Fibroblast of skin of left quadriceps (primary cell): ENCODE data around the gene HLCS.
A peak's percentile ranks its signal among the peaks of the same experiment; 100 is the strongest.
"Not testable (repeated sequence)": the region's sequence is repeated elsewhere in the genome, so short reads cannot be mapped to it uniquely, and the experiment has no call there.

Experiments used
- DNase-seq, 2 experiments: peaks; one replicate each; pipeline ENCODE4 v3.0.0-alpha.2; 2013; ENCODE audit warnings: low read depth in 2 of 2

Gene HLCS

DNA sequence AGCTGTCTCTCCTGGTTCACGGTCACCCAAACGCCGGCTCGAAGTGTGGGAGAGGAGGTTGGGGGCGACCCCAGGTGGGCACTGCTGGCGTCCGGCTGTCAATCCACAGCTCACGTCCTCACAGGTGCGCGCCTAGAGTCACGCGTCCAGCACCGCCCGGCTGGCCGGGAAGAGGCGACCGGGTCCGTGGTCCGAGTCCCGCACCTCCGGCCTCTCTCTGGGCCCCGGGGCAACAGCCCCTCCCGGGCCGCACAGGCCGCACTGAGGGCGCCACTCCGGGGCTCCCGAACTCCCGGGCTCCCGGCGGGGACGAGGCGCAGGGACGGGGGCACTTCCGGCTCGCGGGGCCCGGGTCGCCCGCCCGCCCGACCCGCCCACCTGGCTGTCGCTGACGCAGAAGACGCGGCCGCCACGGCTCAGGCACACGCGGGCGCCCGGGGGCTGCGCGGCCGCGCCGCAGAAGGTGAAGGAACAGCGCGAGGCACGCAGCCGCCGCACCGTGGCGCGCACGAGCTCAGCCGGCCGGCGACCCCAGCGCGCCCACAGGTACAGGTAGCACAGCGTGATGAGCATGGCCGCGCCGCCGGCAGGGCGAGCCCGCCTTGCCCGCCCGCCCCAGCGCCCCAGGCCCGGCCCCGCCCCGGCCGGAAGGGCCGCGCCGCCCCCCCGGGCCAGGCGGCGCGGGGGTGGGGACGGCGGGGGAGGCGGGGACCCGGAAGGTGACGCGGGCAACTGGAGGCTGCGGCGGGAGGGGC lies at the start of gene HLCS:
Gene HLCS, minus strand, starts transcription at position 604 of the 755 bp plus-strand sequence. Its CDS starts 31 bp downstream, at position 573.
- no peak for DNase-seq

DNA sequence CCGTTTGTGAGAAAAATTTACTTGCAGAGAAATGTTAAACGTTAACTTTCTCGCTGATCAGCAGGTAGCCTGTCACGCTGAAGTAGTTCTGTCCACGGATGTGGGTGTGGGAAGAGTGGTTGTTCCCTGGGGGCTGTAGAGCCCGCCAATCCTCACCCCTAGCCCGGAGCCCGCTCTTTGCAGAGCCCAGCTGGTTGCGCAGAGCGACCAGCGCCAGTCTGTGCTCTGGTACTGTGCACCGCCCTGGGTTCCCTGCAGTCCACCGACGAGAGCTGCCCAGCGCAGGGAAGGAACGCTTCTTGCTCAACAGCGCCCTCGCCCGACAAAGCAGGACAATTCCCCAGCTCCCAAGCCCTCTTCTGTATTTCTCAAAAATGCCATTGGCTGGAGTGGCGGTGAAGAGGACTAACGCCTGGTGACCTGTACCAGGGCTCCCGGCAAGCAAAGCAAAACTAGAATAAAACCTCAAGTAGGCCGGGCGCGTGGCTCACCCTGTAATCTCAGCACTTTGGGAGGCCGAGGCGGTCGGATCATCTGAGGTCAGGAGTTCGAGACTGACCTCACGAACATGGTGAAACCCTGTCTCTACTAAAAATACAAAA lies 43.4 kb upstream of the HLCS start:
- peak in 1 of 2 experiments; percentile 44 for DNase-seq

DNA sequence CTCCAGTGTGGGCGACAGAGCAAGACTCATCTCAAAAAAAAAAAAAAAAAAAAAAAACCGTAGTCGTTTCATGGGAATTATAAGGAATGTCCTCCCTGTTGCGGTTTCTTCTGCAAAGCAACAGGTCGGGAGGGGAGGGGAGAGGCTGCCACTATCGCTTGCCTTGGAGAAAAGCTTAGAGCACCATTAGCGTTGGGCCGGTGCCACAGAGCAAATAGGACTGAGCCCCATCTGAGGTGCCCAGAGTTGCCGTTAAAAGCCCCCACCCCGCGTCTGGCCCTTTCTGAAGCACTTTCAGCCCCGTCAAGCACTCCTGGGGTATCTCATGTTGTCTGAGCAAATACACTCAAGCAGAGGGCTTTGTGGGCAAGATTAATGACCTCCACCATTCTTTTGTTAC lies 42.3 kb upstream of the HLCS start:
- no peak for DNase-seq

DNA sequence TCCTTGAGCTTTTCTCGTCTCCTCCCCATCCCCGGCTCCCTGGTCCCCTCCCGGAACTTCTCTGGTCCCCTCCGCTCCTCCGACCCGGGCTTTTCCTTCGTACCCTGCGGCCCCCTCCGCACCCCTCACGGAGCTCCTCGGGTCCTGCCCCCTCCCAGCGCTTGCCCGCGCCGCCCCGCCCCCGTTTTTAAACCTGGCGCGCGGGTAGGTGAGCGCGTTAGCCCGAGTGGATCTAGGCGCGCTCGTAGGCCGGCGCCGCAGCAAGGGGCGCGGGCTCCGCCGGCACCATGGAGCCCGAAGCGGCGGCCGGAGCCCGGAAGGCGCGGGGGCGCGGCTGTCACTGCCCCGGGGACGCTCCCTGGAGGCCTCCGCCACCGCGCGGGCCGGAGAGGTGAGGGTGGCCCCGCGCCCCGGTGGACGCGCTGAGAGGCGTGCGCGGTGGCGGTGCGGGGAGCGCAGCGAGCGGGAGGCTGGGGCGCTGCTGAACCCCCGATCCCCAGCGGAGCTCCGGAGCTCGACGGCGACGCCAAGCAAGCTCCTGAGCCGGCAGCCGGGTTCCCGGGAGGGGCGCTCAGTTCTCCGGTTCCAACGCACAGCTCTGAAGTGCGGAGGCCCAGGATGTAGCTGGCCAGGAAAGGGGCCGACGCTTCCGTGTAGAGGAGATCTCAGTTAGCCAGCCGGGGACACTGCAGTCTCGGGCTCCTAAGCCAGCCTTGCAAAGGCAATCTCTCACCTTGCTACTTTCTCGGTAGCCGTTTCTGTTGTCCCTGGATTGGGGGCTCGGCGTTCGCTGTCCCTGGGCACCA lies 40.2 kb upstream of the HLCS start, which contains the start of gene RIPPLY3:
Gene RIPPLY3, plus strand, starts transcription at position 217 of the 806 bp plus-strand sequence. Its CDS starts 71 bp downstream, at position 288.
- DNase-seq, result no peak

DNA sequence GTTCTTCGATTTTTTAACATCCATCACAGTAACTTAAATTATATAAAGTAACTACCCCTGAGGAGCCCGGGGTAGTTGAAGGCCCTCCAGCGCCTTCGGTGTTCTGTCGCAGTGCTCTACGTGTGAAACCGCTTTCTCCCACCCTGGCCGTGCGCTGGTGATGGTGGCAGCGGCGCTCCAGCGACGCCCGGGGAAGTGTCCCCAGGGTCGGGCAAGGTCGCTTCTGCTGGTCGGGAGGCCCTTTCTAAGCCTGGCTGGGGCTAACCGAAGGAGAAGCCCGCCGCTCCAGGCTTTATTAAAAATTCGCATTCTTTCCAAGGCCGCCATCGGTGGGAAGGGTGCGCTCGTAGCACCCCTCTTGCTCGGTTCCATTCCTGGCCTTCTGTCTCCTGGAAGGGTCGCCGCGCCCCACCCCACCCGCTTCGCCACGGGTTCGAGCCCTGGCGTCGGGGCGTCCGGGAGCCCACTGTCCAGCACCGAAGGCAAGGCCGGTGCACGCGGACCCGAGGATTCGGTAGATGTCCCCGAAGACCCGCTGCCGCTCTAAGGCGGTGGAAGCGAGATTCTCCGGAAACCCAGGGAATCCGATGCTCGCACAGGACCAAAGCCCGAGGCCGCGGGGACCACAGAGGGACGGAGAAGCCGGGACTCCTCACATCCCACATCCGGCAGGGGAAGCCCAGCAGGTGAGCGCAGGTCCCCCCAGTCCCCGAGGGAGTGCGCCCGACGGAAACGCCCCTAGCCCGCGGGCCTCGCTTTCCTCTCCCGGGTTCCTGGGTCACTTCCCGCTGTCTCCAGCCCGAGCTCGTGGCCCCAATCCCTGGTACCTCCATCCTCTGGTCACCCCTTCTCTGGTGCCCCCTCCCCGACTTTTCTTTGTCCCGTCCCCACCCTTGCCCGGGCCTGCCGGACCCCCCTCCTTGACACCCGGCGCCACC lies 39.3 kb upstream of the HLCS start:
- DNase-seq, result no peak

DNA sequence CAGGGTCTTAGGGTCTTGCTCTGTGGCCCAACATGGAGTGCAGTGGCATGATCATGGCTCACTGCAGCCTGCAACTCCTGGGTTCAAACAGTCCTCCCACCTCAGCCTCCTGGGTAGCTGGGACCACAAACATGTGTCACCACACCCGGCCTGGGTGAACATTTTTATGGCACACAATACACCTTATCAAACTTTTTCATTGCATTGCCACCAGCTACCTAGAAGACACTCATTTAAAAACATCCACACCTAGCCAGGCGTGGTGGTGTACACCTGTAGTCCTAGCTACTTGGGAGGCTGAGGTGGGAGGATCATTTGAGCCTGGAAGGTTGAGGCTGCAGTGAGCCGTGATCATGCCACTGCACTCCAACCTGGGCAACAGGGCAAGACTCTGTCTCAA lies 37.4 kb upstream of the HLCS start:
- DNase-seq, result not testable (repeated sequence)

DNA sequence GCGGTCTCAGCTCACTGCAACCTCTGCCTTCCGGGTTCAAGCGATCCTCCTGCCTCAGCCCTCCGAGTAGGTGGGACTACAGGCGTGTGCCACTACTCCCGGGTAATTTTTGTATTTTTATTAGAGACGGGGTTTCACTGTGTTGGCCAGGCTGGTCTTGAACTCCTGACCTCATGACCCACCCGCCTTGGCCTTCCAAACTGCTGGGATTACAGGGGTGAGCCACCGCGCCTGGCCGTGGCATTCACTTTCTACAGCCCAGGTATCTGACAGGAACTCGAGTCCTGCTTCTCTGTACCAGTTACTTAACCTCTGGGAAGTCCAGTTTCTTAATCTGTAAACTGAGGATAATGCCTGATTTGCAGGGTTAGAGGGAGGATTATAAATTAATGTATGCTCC lies 36.4 kb upstream of the HLCS start:
- not testable (repeated sequence) for DNase-seq

DNA sequence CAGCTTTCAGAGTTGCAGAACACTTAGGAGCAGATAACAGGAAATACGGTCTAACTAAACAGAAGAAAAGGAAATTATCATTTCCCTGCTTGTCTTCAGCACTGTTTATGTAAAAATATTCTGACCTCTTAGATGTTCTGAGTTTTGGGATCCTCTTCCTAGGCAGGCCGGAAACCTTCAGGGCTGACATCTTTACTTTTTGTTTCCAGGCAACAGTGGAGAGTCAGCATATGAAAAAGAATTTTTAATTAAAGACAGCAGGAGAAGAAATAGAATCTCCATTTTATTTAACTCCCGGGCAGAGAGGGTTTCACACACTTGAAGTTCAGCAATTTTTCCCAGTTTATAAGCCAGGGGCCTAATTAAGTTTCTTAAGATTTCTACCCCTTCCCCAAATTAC lies 35.0 kb upstream of the HLCS start:
- no peak for DNase-seq

DNA sequence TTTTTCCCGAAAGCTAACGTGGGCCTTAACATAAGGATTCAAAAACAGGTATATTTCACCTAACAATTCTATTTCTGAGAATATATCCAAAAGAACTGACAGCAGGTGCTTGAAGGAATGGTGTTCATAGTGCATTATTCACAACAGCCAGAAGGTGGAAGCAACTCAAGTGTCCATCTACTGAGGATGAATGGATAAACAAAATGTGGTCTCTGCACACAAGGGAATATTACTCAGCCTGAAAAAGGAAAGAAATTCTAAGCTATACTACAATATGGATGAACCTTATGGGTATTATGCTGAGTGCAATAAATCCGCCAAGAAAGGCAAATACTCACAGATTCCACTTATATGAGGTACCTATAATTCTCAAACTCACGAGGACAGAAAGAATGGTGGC lies 33.9 kb upstream of the HLCS start:
- DNase-seq, result no peak

DNA sequence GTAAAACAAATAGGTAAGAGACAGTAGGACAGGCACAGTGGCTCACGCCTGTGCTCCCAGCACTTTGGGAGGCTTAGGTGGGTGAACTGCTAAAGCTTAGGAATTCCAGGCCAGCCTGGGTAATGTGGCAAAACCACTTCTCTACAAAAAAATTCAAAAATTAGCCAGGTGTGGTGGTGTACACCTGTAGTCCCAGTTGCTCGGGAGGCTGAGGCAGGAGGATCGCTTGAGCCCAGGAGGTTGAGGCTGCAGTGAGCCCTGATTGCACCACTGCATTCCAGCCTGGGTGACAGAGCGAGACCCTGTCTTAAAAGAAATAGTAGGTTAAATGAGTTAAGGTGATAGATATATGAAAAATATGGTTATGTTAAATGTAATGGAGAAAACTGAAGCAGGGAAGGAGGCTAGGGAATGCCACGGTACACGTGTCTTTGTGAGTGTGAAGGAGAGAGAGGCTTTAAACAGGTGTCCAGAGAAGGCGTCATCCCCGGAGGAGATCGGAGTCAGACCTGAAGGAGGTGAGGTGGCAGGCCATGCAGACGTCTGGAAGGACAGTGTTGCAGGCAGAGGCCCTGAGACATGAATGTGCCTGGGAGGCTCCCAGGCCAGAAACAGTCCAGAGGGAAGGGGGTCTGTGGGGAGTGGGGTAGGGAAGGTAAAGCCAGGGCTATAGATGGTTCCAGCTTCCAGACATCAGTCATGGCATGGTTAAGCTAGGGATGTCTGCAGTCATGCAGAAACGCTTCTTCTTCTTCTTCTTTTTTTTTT lies 32.8 kb upstream of the HLCS start:
- no peak for DNase-seq

DNA sequence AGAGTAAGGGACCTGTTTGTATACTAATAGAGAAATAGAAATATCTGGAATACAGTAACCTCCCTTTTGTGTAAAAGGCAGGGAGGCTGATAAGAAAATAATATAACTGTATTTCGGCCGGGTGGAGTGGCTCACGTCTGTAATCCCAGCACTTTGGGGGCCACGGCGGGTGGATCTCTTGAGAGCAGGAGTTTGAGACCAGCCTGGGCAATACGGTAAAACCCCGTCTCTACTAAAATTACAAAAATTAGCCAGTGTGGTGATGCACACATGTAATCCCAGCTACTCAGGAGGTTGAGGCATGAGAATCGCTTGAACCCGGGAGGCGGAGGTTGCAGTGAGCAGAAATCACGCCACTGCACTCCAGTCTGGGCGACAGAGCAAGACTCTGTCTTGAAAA lies 28.8 kb upstream of the HLCS start:
- DNase-seq, result not testable (repeated sequence)

DNA sequence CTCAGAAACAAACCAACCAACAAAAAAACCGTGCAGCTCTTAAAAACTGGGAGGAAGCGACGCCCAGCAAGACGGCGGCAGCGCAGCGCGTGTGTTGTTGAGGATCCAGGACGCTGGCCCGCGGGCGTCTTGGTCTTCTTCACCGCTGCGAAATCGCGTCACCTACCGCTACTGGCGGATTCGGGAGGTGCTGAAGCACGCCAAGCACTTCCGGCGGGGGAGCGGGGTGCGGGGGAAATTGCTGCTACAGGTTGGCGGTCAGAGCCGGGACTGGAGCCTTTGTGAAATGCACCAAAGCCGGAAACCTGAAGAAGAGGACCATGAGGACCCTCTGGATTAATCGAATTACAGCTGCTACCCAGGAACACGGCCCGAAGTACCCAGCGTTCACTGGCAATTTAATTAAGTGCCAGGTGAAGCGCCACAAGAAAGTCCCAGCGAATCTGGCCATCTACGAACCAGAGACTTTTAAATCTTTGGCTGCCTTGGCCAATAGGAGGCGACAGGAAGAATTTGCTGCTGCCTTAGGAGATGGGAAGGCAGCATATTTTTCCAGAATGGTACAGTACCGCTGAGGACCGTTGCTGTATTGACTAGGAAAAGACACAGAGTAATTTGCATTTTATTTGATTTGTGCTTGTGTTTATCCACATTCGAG lies 28.2 kb upstream of the HLCS start:
- no peak for DNase-seq

DNA sequence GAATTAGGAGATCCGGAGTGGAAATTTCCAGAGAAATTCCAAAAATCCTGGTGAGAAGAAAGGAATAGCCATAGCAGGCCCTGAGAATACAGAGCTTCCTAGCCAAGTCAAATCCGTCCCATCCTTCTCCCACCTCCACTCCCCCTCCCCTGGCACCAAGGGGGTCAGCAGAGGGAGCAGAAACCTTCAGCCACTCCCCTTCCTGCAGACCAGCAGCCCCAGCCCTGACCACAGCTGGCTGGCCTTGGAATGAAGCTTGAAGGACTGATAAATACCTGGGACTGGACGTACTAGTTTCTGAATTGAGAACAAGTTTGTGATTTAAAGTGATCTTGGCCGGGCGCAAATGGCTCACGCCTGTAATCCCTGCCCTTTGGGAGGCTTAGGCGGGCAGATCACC lies 26.2 kb upstream of the HLCS start:
- DNase-seq, result no peak

DNA sequence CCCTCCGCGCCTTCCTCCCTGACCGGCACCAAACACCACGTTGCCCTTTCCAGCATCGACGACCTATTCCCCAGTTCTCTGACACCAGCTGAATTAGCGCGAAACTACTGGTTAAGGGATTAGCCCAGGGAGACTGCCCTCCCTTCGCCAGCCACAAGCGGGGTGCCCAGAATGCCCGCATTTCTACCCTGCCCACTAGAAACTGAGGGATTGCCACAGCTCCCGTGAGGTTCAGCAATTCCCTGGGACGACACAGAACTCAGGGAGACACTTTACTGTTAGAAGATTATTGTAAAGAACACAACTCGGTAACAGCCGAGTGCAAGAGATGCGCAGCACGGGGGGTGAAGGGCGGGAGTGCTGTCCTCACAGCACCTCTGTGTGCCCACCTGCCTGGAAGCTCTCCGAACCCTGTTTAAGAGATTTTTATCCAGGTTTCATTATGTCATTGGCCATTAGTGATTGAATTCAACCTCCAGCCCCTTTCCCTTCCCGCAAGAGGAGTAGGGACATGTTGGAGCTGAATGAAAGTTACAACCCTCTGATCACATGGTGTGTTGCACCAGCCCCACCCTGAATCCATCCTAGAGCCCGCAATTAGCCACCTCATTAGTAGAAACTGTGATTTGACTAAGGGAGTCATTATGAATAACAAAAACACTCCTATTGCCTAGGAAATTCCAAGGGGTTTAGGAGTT lies 24.2 kb upstream of the HLCS start:
- no peak for DNase-seq

DNA sequence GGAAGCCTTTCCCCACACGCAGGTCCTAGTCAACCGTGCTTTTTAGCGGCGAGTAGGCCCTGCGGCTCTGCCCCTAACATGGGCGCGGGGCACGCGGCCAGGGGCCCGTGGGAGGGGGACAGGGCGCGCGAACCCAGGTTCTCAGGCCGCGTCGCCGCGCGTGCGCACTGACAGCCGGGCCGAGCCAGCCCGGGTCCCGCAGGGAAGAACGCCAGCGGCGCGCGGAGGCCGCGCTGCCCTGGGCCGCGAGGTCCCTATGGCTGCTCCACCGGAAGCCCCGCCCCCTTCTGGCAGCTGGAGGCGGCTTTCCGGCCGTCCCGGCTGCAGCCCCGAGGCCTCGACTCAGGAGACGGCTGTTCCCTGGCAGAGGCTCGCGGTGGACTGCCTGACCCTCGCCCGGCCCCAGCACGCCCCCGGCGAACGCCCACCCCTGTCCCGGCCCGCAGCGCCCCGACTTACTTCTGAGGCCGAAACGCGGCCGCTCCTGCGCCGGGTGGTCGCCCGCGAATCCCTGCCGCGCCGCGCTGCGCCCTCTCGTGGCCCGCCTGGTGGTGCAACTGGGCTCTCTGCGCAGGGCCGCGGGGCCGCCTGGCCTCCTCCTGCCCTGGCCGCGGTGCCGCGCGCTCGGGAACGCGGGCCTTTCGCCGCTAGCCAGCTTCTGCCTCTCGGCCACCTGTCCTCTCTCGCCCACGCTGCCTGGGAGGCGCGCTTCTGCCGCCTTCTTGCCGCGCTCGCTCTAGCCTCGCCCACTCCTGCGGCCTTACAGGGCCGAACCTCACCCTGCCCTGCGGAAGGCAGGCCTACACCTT lies 23.4 kb upstream of the HLCS start:
- peak; percentile 76 to 80 for DNase-seq

DNA sequence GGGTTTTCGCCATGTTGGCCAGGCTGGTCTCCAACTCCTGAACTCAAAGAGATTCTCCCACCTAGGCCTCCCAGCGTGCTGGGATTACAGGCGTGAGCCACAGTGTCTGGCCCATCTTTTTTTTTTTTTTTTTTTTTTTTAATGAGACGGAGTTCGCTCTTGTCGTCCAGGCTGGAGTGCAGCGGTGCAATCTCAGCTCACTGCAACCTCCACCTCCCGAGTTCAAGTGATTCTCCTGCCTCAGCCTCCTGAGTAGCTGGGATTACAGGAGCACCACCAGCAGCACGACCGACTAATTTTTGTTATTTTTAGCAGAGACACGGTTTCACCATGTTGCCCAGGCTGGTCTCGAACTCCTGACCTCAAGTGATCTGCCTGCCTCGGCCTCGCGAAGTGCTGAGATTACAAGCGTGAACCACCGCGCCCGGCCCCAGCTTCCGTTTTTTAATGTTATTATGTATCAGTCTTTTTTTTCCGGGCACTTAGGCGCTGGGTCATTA lies 22.8 kb upstream of the HLCS start:
- DNase-seq, result not testable (repeated sequence)

DNA sequence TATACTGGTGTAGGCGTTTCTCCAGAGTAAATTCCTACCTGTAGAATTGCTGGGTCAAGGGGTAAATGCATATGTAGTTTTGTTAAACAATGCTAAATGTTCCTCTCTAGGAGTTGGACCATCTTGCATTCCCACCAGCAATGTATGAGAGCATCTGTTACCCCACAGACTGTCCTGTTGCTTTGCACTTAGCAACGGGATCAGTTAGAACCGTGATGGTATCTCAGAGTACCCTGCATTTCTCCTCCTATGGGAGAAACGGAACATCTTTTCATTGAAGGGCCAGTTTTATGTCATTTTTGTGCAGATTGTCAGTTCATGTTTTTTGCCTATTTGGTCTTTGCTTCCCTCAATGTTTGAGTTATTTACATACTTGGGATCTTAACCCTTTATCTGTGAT lies 22.1 kb upstream of the HLCS start:
- DNase-seq, result no peak

DNA sequence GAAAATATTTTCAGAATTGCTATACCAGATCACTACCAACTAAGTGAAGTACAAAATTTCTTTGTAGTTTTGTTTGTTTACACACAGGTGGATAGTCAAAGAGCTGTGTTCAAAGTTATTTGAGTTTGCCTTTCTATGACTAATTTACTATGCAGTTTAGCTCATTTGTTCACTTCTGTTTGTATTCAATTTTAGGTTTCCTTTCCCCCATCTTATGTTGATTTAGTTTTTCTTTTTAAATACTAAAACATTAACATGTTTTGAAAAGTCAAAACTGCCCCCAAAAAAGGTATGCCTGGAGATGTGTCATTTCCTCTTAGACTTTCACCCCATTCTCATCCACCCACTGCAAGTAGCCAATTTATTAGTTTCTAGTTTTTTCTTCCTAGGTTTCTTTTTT lies 21.4 kb upstream of the HLCS start:
- no peak for DNase-seq
